K562 (cell line): ENCODE measurements around the gene THYN1. TPM values are rescaled to one million over a fixed set of nuclear protein-coding genes. Genes with fewer than 3 reads are reported as not detected.

ENCODE experiments used
- KDM5B ChIP-seq: fragments of 200-600 bp; sonication (generic); IDR thresholded peaks from 2 replicates; pipeline ENCODE4 v1.6.1; 2012; ENCODE audit warnings: low read depth, mild to moderate bottlenecking, moderate library complexity, low read length, control low read depth, inconsistent platforms; ENCODE audit not compliant: insufficient replicate concordance
- L3MBTL2 ChIP-seq: fragments of 450-650 bp; IDR thresholded peaks from 2 replicates; pipeline ENCODE4 v1.6.1; 2016; ENCODE audit warnings: mild to moderate bottlenecking, moderate library complexity
- MBD1 ChIP-seq: fragments of 250-450 bp; sonication (Bioruptor Pico); IDR thresholded peaks from 2 replicates; pipeline ENCODE4 v1.8.0; 2022; ENCODE audit warnings: inconsistent platforms
- MEF2A ChIP-seq: IDR thresholded peaks from 2 replicates; pipeline ENCODE4 v1.6.1; 2011; ENCODE audit warnings: low read depth, mild to moderate bottlenecking, low read length, moderate library complexity; ENCODE audit not compliant: control insufficient read depth
- POLR2AphosphoS2 ChIP-seq: IDR thresholded peaks from 2 replicates; pipeline ENCODE4 v1.6.1; 2012; ENCODE audit warnings: low read length, improper control_type of control experiment
- RB1 ChIP-seq: fragments of 450-650 bp; IDR thresholded peaks from 2 replicates; pipeline ENCODE4 v1.6.1; 2017; ENCODE audit warnings: low read depth, mild to moderate bottlenecking
- STAT5A ChIP-seq: IDR thresholded peaks from 2 replicates; pipeline ENCODE4 v1.6.1; 2012; ENCODE audit warnings: low read length, inconsistent platforms, borderline replicate concordance
- TAF7 ChIP-seq: fragments of 450-650 bp; IDR thresholded peaks from 2 replicates; pipeline ENCODE4 v1.6.1; 2016; ENCODE audit warnings: missing genetic modification characterization, missing compliant biosample characterization
- TEAD4 ChIP-seq, 2 experiments: sonication (generic) in 1 of 2; formaldehyde crosslinking in 1 of 2; IDR thresholded peaks; 2 replicates each; pipeline versions ENCODE4 v1.6.1 to v1.8.0; 2012 to 2022; ENCODE audit warnings: borderline replicate concordance in 1 of 2, inconsistent platforms in 1 of 2, low read length in 1 of 2, mild to moderate bottlenecking in 1 of 2, missing genetic modification reagents in 1 of 2
- TOE1 ChIP-seq, 2 experiments: fragments of 450-650 bp in 1 of 2; sonication (generic) in 1 of 2; formaldehyde crosslinking in 1 of 2; IDR thresholded peaks; 2 replicates each; pipeline versions ENCODE4 v1.7.1 to v1.8.0; 2016 to 2022; ENCODE audit warnings: borderline replicate concordance in 2 of 2, mild to moderate bottlenecking in 2 of 2, antibody characterized with exemption in 1 of 2, inconsistent platforms in 1 of 2, low read depth in 1 of 2, missing genetic modification reagents in 1 of 2, moderate library complexity in 1 of 2
- ZNF217 ChIP-seq: sonication (generic); formaldehyde crosslinking; IDR thresholded peaks from 2 replicates; pipeline ENCODE4 v1.8.0; 2022; ENCODE audit warnings: mild to moderate bottlenecking, missing genetic modification reagents
- ZNF77 ChIP-seq: fragments of 250-450 bp; sonication (Bioruptor Pico); IDR thresholded peaks from 2 replicates; pipeline ENCODE4 v1.5.0; 2020
- polyA plus RNA-seq, 8 experiments: library from polyadenylated mRNA; depleted of rRNA in 4 of 8; stranded (reverse) in 5 of 8; unstranded in 3 of 8; fragments of >200 nt; fragmentation: Nextera tagmentation in 2 of 8; fragmentation: Illumina TruSeq in 1 of 8; extraction: Ambion mirVana in 2 of 8; extraction: Trizol in 1 of 8; gene quantifications; 2 replicates each; pipeline versions ENCODE4 v1.2.1 to v1.2.3, GENCODE V29; 2011 to 2014; ENCODE audit warnings: inconsistent platforms in 1 of 8, missing spikeins in 1 of 8
- total RNA-seq, 7 experiments: library from RNA; depleted of rRNA in 6 of 7; stranded (reverse); fragments of >200 nt in 6 of 7; fragmentation: Illumina TruSeq in 2 of 7; extraction: Trizol in 2 of 7; gene quantifications; 2 replicates each; pipeline versions ENCODE4 v1.2.1 to v1.2.3, GENCODE V29; 2011 to 2021; ENCODE audit warnings: low replicate concordance in 1 of 7
- TF ChIP-seq, protein P1 (sequence below), 2 experiments: fragments of 200-800 bp in 1 of 2; sonication (Bioruptor generic) in 1 of 2; sonication (generic) in 1 of 2; formaldehyde crosslinking in 1 of 2; IDR thresholded peaks in 1 of 2; conservative IDR thresholded peaks in 1 of 2; 2 replicates each; pipeline versions ENCODE4 v1.5.0 to v1.6.1; 2016 to 2020; ENCODE audit warnings: missing compliant biosample characterization in 1 of 2, missing genetic modification characterization in 1 of 2, missing genetic modification reagents in 1 of 2
- TF ChIP-seq, protein P2 (sequence below): sonication (generic); formaldehyde crosslinking; IDR thresholded peaks from 2 replicates; pipeline ENCODE4 v1.8.0; 2022; ENCODE audit warnings: mild to moderate bottlenecking, missing genetic modification reagents
- TF ChIP-seq, protein P3 (sequence below): fragments of 450-650 bp; IDR thresholded peaks from 2 replicates; pipeline ENCODE4 v1.6.1; 2018; ENCODE audit not compliant: partially characterized antibody

Gene THYN1
- total and polyA plus RNA-seq, 9 of the 15 experiments (the other 6 are each of a cell fraction or from before 2014, with no cell fraction given) = 54.9 to 279 (median 104) TPM

DNA sequence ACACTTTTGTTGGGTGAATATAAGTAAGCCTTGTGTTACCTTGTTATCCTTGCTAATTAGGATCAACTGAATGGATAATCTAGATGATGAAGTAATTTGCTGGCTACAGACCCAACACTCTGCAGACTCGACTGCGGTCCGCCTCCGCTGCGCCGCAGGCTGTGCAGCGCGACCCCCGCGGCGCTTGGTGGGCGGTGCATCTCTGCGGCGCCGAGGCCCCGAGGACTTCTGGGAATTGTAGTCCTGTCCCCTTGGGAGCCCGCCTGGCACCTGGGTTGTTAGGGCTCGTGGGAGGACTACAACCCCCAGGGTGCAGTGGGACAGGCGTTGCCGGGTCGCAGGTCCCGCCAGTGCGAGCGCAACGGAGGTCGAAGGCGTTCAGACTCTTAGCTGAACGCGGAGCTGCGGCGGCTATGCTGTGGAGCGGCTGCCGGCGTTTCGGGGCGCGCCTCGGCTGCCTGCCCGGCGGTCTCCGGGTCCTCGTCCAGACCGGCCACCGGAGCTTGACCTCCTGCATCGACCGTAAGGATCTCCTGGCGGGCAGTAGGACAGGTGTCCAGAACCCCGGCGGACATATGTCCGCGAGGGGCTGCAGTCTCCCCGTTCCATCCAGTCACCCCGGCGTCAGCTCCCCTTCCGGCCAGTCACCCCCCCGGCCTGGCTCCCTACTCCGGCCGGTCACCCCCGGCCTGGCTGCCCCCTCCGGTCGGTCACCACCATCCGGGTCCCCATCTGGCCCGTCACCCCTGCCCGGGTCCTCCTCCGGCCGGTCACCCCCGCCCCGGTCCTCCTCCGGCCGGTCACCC lies at the start of gene THYN1, which contains the start of gene ACAD8 (continued):
- TF ChIP-seq POLR2AphosphoS2 (no peak), TEAD4 (IDR thresholded peaks at IDR 0.05; ENCODE audit: low read length) (no peak; the same call in 1 of the 2 replicates), TEAD4 (CRISPR knock-in tag; IDR thresholded peaks at IDR 0.05; ENCODE audit: borderline replicate concordance) (no peak), ZNF77 (no peak), ZNF217 (CRISPR knock-in tag) (no peak), KDM5B (peak; percentile 85), TOE1 (IDR thresholded peaks at IDR 0.05; ENCODE audit: borderline replicate concordance) (no peak), TOE1 (CRISPR knock-in tag; IDR thresholded peaks at IDR 0.05; ENCODE audit: borderline replicate concordance, low read depth) (no peak), L3MBTL2 (peak; percentile 72), MBD1 (no peak), TAF7 (no peak), STAT5A (no peak), RB1 (peak; percentile 69; the same call in 1 of the 2 replicates), MEF2A (no peak)
- TF ChIP-seq, protein P1, sequence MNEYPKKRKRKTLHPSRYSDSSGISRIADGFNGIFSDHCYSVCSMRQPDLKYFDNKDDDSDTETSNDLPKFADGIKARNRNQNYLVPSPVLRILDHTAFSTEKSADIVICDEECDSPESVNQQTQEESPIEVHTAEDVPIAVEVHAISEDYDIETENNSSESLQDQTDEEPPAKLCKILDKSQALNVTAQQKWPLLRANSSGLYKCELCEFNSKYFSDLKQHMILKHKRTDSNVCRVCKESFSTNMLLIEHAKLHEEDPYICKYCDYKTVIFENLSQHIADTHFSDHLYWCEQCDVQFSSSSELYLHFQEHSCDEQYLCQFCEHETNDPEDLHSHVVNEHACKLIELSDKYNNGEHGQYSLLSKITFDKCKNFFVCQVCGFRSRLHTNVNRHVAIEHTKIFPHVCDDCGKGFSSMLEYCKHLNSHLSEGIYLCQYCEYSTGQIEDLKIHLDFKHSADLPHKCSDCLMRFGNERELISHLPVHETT (CRISPR knock-in tag; conservative IDR thresholded peaks at IDR 0.05 in 1 of 2, IDR thresholded peaks at IDR 0.05 in 1 of 2) = no peak
- TF ChIP-seq, protein P2, sequence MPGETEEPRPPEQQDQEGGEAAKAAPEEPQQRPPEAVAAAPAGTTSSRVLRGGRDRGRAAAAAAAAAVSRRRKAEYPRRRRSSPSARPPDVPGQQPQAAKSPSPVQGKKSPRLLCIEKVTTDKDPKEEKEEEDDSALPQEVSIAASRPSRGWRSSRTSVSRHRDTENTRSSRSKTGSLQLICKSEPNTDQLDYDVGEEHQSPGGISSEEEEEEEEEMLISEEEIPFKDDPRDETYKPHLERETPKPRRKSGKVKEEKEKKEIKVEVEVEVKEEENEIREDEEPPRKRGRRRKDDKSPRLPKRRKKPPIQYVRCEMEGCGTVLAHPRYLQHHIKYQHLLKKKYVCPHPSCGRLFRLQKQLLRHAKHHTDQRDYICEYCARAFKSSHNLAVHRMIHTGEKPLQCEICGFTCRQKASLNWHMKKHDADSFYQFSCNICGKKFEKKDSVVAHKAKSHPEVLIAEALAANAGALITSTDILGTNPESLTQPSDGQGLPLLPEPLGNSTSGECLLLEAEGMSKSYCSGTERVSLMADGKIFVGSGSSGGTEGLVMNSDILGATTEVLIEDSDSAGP (CRISPR knock-in tag) = no peak
- TF ChIP-seq, protein P3, sequence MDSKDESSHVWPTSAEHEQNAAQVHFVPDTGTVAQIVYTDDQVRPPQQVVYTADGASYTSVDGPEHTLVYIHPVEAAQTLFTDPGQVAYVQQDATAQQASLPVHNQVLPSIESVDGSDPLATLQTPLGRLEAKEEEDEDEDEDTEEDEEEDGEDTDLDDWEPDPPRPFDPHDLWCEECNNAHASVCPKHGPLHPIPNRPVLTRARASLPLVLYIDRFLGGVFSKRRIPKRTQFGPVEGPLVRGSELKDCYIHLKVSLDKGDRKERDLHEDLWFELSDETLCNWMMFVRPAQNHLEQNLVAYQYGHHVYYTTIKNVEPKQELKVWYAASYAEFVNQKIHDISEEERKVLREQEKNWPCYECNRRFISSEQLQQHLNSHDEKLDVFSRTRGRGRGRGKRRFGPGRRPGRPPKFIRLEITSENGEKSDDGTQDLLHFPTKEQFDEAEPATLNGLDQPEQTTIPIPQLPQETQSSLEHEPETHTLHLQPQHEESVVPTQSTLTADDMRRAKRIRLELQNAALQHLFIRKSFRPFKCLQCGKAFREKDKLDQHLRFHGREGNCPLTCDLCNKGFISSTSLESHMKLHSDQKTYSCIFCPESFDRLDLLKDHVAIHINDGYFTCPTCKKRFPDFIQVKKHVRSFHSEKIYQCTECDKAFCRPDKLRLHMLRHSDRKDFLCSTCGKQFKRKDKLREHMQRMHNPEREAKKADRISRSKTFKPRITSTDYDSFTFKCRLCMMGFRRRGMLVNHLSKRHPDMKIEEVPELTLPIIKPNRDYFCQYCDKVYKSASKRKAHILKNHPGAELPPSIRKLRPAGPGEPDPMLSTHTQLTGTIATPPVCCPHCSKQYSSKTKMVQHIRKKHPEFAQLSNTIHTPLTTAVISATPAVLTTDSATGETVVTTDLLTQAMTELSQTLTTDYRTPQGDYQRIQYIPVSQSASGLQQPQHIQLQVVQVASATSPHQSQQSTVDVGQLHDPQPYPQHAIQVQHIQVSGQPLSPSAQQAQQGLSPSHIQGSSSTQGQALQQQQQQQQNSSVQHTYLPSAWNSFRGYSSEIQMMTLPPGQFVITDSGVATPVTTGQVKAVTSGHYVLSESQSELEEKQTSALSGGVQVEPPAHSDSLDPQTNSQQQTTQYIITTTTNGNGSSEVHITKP = peak; percentile 30
